Measurements from ENCODE around the gene PCCA.
"Not testable (repeated sequence)": the region's sequence is repeated elsewhere in the genome, so short reads cannot be mapped to it uniquely, and the experiment has no call there.

Gene PCCA

DNA sequence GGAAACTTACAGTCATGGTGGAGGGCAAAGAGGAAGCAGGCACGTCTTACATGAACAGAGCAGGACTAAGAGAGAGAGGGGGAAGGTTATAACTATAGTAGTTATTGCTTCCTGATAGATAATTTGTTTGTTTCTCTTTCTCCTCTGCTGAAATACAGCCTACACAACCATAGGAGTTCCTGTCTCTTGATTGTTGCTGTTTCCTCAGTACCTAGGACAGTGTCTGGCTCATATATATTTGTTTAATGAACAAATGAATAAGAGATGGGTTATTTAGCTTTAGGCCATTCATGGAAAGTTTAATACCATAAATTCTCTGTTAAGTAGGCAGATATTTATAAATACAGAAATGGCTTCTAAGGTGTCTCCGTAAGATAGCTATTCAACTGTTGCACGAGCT lies 95.2 kb downstream of the PCCA start:
- no peak for DNase-seq (ENCODE audit: low spot score)

GRCh38 chr13:100195568-100195967 lies 106.7 kb downstream of the PCCA start:
- DNase-seq (ENCODE audit: low spot score), result no peak

- no peak for DNase-seq (ENCODE audit: low spot score)
These were observed 107.5 kb downstream of the PCCA start for GRCh38 chr13:100196375-100196774.

DNA sequence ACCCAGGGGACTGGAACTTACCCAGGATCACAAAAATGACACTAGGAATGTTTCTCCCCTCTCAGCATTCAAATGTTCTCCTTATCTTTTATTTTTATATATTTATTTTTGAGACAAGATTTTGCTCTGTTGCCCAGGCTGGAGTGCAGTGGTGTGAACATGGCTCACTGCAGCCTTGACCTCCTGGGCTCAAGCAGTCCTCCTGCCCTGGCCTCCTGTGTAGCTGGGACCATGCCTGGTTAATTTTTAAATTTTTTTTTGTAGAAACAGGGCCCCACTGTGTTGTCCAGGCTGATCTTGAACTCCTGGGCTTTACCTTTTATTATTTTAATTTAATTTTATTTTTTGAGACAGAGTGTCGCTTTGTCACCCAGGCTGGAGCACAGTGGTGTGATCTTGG lies 108.2 kb downstream of the PCCA start:
- DNase-seq (ENCODE audit: low spot score), result no peak

GRCh38 chr13:100197591-100198365 lies 108.9 kb downstream of the PCCA start:
- no peak for DNase-seq (ENCODE audit: low spot score)

GRCh38 chr13:100203696-100204367 lies 114.9 kb downstream of the PCCA start:
- DNase-seq (ENCODE audit: low spot score), result no peak

DNA sequence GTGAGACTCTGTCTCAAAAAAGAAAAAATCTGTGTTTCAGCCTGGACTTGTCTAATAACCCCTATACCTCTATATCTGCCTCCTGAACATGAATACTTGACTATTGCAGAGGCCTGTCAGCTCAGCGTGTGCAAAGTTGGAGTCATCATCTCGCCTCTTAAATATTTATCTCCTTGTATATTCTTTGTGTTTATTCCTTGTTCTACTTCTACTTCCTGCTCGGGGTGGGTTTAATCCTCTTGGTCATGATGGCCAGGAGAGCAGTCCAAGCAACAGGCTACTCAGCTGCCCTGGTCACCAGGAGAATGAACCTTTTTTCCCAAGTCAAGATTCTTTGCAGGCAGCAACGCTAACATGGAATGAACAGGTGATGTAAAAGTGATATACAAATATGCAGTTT lies 119.1 kb downstream of the PCCA start:
- DNase-seq (ENCODE audit: low spot score), result no peak

DNA sequence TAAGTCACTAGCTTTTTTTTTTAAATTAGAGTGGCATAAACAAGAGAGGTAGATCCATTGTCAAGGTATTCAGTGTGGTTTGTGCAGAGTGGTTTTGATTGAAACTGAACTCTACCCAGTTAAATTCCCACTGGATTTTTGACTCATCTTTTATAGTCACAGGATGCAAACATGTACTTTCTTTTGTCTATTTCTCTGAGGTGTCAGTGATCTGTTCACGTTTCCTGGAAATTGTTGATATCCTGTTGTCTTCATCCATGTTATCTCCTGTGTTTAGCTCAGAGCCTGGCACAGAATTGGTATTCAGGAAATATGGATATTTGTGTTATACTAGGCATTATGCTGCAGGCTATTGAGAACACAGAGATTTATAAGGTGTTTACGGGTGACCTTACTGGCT lies 119.7 kb downstream of the PCCA start:
- DNase-seq (ENCODE audit: low spot score), result no peak

DNA sequence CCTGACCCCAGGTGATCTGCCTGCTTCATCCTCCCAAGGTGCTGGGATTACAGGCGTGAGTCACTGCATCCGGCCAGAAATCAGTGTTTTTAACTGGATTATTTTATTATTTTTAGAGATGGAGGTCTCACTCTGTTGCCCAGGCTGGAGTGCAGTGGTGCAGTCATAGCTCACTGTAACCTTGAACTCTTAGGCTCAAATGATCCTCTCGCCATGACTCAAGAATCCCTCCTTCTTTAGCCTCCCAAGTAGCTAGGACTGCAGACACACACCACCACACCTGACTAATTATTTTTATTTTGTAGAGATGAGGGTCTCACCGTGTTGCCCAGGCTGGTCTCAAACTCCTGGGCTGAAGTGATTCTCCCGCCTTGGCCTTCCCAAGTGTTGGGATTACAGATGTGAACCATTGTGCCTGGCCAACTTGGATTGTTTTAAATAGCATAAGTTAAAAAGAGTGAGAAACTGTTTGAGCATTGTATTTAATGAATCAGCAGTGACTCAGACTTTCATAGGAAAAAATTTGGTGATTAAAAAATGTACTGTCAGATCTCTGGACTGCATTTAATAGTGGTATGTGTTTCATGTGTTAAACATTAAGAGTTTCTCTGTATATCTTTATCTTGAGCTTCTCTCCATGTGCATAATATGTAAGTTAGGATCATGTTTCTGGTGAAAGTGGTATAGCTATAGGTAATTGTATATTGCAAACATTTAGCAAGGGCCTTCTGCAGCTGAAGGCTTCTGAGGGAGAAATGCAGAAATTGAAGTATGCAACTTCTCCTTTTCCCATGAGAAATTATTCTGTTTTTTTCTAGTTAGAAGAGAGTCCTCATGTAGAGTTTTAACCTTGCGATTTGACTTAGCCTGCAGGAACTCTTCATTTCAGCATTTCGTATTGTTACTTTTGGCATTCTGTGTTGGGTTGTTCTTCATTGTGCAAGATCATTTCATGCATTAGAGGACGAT lies 121.2 kb downstream of the PCCA start:
- no peak for DNase-seq (ENCODE audit: low spot score)

- DNase-seq (ENCODE audit: low spot score), result no peak
These were observed 122.3 kb downstream of the PCCA start for GRCh38 chr13:100211016-100211710.

GRCh38 chr13:100212904-100213553 lies 124.1 kb downstream of the PCCA start:
- DNase-seq (ENCODE audit: low spot score), result no peak

GRCh38 chr13:100213576-100213975 lies 124.7 kb downstream of the PCCA start:
- DNase-seq (ENCODE audit: low spot score), result no peak

GRCh38 chr13:100214886-100215285 lies 126.0 kb downstream of the PCCA start:
- no peak for DNase-seq (ENCODE audit: low spot score)

- no peak for DNase-seq (ENCODE audit: low spot score)
These were observed 132.3 kb downstream of the PCCA start for GRCh38 chr13:100221166-100221565.

GRCh38 chr13:100223966-100224530 lies 135.2 kb downstream of the PCCA start:
- DNase-seq (ENCODE audit: low spot score), result not testable (repeated sequence)

GRCh38 chr13:100229603-100230002 lies 140.7 kb downstream of the PCCA start:
- DNase-seq (ENCODE audit: low spot score), result no peak

- DNase-seq (ENCODE audit: low spot score), result no peak
These were observed 141.9 kb downstream of the PCCA start for GRCh38 chr13:100230769-100231149.

DNA sequence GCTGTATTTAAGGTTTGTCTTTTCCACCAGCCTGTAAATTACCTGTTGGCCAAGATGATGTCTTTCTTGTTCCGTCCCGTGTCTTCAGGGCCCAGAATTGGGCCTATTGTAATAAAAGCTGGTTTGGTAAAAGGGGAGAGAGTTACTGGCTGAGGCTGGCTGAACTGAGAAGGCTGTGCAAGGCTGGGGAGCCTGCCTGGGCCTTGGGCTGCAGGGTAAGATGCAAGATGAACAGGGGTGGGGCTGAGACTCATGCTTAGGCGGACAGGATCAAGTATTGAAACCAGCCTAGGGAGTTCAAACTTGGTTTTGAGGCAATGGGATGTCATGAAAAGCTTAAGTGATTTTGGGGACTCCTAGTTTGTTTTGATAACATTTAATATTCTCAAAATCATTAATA lies 142.3 kb downstream of the PCCA start:
- DNase-seq (ENCODE audit: low spot score), result no peak

GRCh38 chr13:100234006-100234405 lies 145.1 kb downstream of the PCCA start:
- DNase-seq (ENCODE audit: low spot score), result no peak

DNA sequence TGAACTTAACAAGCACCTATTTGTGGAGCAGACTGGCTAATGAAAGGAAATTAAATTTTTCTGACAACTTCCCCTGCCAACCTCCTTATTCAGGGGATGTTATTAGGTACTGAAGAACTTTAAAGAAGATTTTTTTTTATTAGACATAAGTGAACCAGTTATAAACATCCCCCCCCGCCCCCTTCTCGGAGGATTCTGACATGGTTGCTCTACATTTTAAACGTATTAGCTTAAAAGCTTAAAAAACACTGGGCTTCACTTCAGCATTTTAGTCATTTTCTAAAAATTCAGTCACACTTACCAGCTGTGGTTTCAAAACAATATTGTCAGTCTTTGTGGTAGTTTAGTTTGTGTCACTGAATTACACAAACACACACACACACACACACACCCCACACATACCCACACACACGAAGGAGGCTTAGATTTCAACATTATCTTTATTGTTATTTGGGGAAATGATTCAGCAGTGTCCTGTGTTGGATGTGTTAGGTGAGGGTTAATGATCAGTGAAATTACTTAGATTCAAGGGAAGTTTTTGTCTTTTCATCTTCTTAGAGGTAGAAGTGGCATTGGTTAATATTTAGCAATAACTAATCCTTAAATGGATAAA lies 145.7 kb downstream of the PCCA start:
- DNase-seq (ENCODE audit: low spot score), result no peak
